ENCODE results near the gene GIPC1.
A peak's percentile ranks its signal among the peaks of the same experiment; 100 is the strongest.

The GIPC1 gene

GRCh38 chr19:14432791-14433553 is 63.0 kb downstream of the GIPC1 start, which contains the start of gene PKN1:
PKN1 (plus strand) TSS chr19:14433306; CDS start chr19:14433522, 216 bp downstream.
- peak; percentile 24 for DNase-seq

- DNase-seq, result no peak
Measured at GRCh38 chr19:14430712-14431111, 65.2 kb downstream of the GIPC1 start.

GRCh38 chr19:14428882-14429416 is 67.0 kb downstream of the GIPC1 start:
- no peak for DNase-seq
